Jurkat, Clone E6-1 (cell line): ENCODE measurements around the gene FOXP2.

Source experiments
- DNase-seq: peaks from one replicate; pipeline ENCODE4 v3.0.0-alpha.2; 2011; ENCODE audit warnings: low read depth, low spot score
- H3K4me3 ChIP-seq: 2 replicates; pipeline ENCODE4 v1.5.1; 2011; ENCODE audit warnings: mild to moderate bottlenecking, low read length, control low read depth, moderate library complexity

The FOXP2 gene

GRCh38 chr7:114741911-114742310 lies 327.3 kb downstream of the FOXP2 start:
- no peak for DNase-seq

More at GRCh38 chr7:114741911-114742310, 327.3 kb downstream of the FOXP2 start:
- no peak overlapping the region for H3K4me3 ChIP-seq
